HG02642 (cell line): ENCODE results near the gene DSN1.

Experiments
- ATAC-seq: cut with Tn5 transposase; IDR thresholded peaks from one replicate; pipeline ENCODE4 v1.9.1; 2021; ENCODE audit warnings: mild to moderate bottlenecking; ENCODE audit not compliant: unreplicated experiment, poor library complexity

Gene DSN1

GRCh38 chr20:36796875-36797274 lies 23.3 kb upstream of the DSN1 start:
- ATAC-seq = no peak

- ATAC-seq = no peak
Observed at GRCh38 chr20:36796117-36796516, 22.6 kb upstream of the DSN1 start.

- ATAC-seq = no peak
Observed at GRCh38 chr20:36795691-36796090, 22.1 kb upstream of the DSN1 start.

GRCh38 chr20:36794116-36794474 lies 20.5 kb upstream of the DSN1 start:
- ATAC-seq = no peak

- no peak for ATAC-seq
Observed at GRCh38 chr20:36793294-36794115, 19.9 kb upstream of the DSN1 start.

- no peak for ATAC-seq
Observed at GRCh38 chr20:36792422-36792821, 18.9 kb upstream of the DSN1 start.

- ATAC-seq = no peak
Observed at GRCh38 chr20:36791862-36792261, 18.3 kb upstream of the DSN1 start.

- no peak for ATAC-seq
Observed at GRCh38 chr20:36786663-36787062, 13.1 kb upstream of the DSN1 start.

GRCh38 chr20:36786246-36786645 lies 12.7 kb upstream of the DSN1 start:
- ATAC-seq = no peak

- ATAC-seq = no peak
Observed at GRCh38 chr20:36785308-36785707, 11.7 kb upstream of the DSN1 start.

- ATAC-seq = no peak
Observed at GRCh38 chr20:36784900-36785299, 11.3 kb upstream of the DSN1 start.

- no peak for ATAC-seq
Observed at GRCh38 chr20:36784116-36784515, 10.6 kb upstream of the DSN1 start.

- ATAC-seq = no peak
Observed at GRCh38 chr20:36779656-36780025, 6.1 kb upstream of the DSN1 start.

GRCh38 chr20:36778831-36779655 lies 5.5 kb upstream of the DSN1 start:
- ATAC-seq = no peak

- ATAC-seq = no peak
Observed at GRCh38 chr20:36777576-36777975, 4.0 kb upstream of the DSN1 start.

GRCh38 chr20:36777167-36777566 lies 3.6 kb upstream of the DSN1 start:
- ATAC-seq = no peak

GRCh38 chr20:36775826-36776225 lies 2.3 kb upstream of the DSN1 start:
- no peak for ATAC-seq

GRCh38 chr20:36775196-36775595 lies 1.6 kb upstream of the DSN1 start:
- no peak for ATAC-seq

- no peak for ATAC-seq
Observed at GRCh38 chr20:36773107-36773596, 411 bp downstream of the DSN1 start.

- ATAC-seq = no peak
Observed at GRCh38 chr20:36770680-36771079, 2.9 kb downstream of the DSN1 start.

GRCh38 chr20:36768768-36769430 lies 4.7 kb downstream of the DSN1 start:
- no peak for ATAC-seq
